Measurements from ENCODE around the gene CHRNA9.

CHRNA9 gene

GRCh38 chr4:40300371-40301162, 34.6 kb upstream of the CHRNA9 start:
- Histone ChIP-seq H3K4me2 (ENCODE audit: low read depth, low read length) (peak overlapping the region; percentile 62; the same call in 1 of the 2 replicates), H4K20me1 (ENCODE audit: insufficient read depth, low read length) (no peaks in the 10 kb centered on the region), H3K9me3 (replicated peaks; ENCODE audit: insufficient read depth, low read length) (no peaks in the 10 kb centered on the region), H2AFZ (ENCODE audit: low read length) (no peak overlapping the region), H3K27ac (ENCODE audit: low read length) (peak overlapping the region; percentile 89; the same call in 1 of the 2 replicates), H3F3A (ENCODE audit: insufficient read depth, low read length) (peaks cover 38% of the 10 kb centered on the region), H3K79me2 (ENCODE audit: low read length) (peaks cover 14% of the 10 kb centered on the region), H3K4me1 (ENCODE audit: low read length) (peaks cover 52% of the 10 kb centered on the region), H3K9ac (ENCODE audit: low read length) (no peak overlapping the region; the same call in 1 of the 2 replicates), H3K36me3 (replicated peaks; ENCODE audit: insufficient read depth, low read length) (no peaks in the 10 kb centered on the region), H3K4me3 (ENCODE audit: low read length) (no peak overlapping the region), H3K9me2 (replicated peaks; ENCODE audit: insufficient read depth, low read length) (no peaks in the 10 kb centered on the region), H3K27me3 (replicated peaks; ENCODE audit: insufficient read depth, low read length) (no peaks in the 10 kb centered on the region)
- DNase-seq: no peak
- TF ChIP-seq CTCF (IDR thresholded peaks at IDR 0.05; ENCODE audit: low read length): no peak
- TF ChIP-seq EZH2phosphoT487 (IDR thresholded peaks at IDR 0.05; ENCODE audit: low read length): no peak
- TF ChIP-seq EZH2 (optimal IDR thresholded peaks at IDR 0.05; ENCODE audit: low read depth, low read length): no peak

GRCh38 chr4:40301603-40302002, 33.5 kb upstream of the CHRNA9 start:
- H3K79me2 ChIP-seq (ENCODE audit: low read length): peaks cover 18% of the 10 kb centered on the region
- H3K9me3 ChIP-seq (replicated peaks; ENCODE audit: insufficient read depth, low read length): no peaks in the 10 kb centered on the region
- TF ChIP-seq CTCF (IDR thresholded peaks at IDR 0.05; ENCODE audit: low read length): no peak
- TF ChIP-seq EZH2 (optimal IDR thresholded peaks at IDR 0.05; ENCODE audit: low read depth, low read length): no peak
- no peak for TF ChIP-seq EZH2phosphoT487 (IDR thresholded peaks at IDR 0.05; ENCODE audit: low read length)
- H3F3A ChIP-seq (ENCODE audit: insufficient read depth, low read length): peaks cover 48% of the 10 kb centered on the region
- H3K9me2 ChIP-seq (replicated peaks; ENCODE audit: insufficient read depth, low read length): no peaks in the 10 kb centered on the region
- peaks cover 63% of the 10 kb centered on the region for H3K4me1 ChIP-seq (ENCODE audit: low read length)
- 0 out of 2 replicates have a peak overlapping the region, but pooled peaks have one; percentile 29 for H2AFZ ChIP-seq (ENCODE audit: low read length)
- no peaks in the 10 kb centered on the region for H3K27me3 ChIP-seq (replicated peaks; ENCODE audit: insufficient read depth, low read length)
- H3K9ac ChIP-seq (ENCODE audit: low read length): peak overlapping the region; percentile 51
- no peaks in the 10 kb centered on the region for H4K20me1 ChIP-seq (ENCODE audit: insufficient read depth, low read length)
- H3K27ac ChIP-seq (ENCODE audit: low read length): peak overlapping the region; percentile 89
- H3K36me3 ChIP-seq (replicated peaks; ENCODE audit: insufficient read depth, low read length): no peaks in the 10 kb centered on the region
- no peak overlapping the region for H3K4me3 ChIP-seq (ENCODE audit: low read length)
- H3K4me2 ChIP-seq (ENCODE audit: low read depth, low read length): peak overlapping the region; percentile 62
- DNase-seq: peak; percentile 98

- no peak overlapping the region for H2AFZ ChIP-seq (ENCODE audit: low read length)
- H3F3A ChIP-seq (ENCODE audit: insufficient read depth, low read length): peaks cover 69% of the 10 kb centered on the region
- H3K9me2 ChIP-seq (replicated peaks; ENCODE audit: insufficient read depth, low read length): no peaks in the 10 kb centered on the region
- H4K20me1 ChIP-seq (ENCODE audit: insufficient read depth, low read length): no peaks in the 10 kb centered on the region
- H3K9ac ChIP-seq (ENCODE audit: low read length): no peak overlapping the region
- H3K4me3 ChIP-seq (ENCODE audit: low read length): no peak overlapping the region
- no peaks in the 10 kb centered on the region for H3K36me3 ChIP-seq (replicated peaks; ENCODE audit: insufficient read depth, low read length)
- H3K4me1 ChIP-seq (ENCODE audit: low read length): peaks cover 75% of the 10 kb centered on the region
- H3K9me3 ChIP-seq (replicated peaks; ENCODE audit: insufficient read depth, low read length): no peaks in the 10 kb centered on the region
- TF ChIP-seq EZH2phosphoT487 (IDR thresholded peaks at IDR 0.05; ENCODE audit: low read length) (no peak), EZH2 (optimal IDR thresholded peaks at IDR 0.05; ENCODE audit: low read depth, low read length) (no peak), CTCF (IDR thresholded peaks at IDR 0.05; ENCODE audit: low read length) (no peak)
- no peak overlapping the region for H3K4me2 ChIP-seq (ENCODE audit: low read depth, low read length)
- no peak for DNase-seq
- no peaks in the 10 kb centered on the region for H3K27me3 ChIP-seq (replicated peaks; ENCODE audit: insufficient read depth, low read length)
- H3K79me2 ChIP-seq (ENCODE audit: low read length): peaks cover 18% of the 10 kb centered on the region
- H3K27ac ChIP-seq (ENCODE audit: low read length): no peak overlapping the region
Observed at GRCh38 chr4:40303751-40304150, 31.4 kb upstream of the CHRNA9 start.

Measured in MM.1S (cell line).